GM21825 (cell line): ENCODE results near the gene SPRING1.
"Not testable (repeated sequence)": the region's sequence is repeated elsewhere in the genome, so short reads cannot be mapped to it uniquely, and the experiment has no call there.

Experiments used
- ATAC-seq: cut with Tn5 transposase; IDR thresholded peaks from one replicate; pipeline ENCODE4 v1.9.1; 2021; ENCODE audit warnings: mild to moderate bottlenecking, moderate library complexity; ENCODE audit not compliant: unreplicated experiment

Gene SPRING1

DNA sequence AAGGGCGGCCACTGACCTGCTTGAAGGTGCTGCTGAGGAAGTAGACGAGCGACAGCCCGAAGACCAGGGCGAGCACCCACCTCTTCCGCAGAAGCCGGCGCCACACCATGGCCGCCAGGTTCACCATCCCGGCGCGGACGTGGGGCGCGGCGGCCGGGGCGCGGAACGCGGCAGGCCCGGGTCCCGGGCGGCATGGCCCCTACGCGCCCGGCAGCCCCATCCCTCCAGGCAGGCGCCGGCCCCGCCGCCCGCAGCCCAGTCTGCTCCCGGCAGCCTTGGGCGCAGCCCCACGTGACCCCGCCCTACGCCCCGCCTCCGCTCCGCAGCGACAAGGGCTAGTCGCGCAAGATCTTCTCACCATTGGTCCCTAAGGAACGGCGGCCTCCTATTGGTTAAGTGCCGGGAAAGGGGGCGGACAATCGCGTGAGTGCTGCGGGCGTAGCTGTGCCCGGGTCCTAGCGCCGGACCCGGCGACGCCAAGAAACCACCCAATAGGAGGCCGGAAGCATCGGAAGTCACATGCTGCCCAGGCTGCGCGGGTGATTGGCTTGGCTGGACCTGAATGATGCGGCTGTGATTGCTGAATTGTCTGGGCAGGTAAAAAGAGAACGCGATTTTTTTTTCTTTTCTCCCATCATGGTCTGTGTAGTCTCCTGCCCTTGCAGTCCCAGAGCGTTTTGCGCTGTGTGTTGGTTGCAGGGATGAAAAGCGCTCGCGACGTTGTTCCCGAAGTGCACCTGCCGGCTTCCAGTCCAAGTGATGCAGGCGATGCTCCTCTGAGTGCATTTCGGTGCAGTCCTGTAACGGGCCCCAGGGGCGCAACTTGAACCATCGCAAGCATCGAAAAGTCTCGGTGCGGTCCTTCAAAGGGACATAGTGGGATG lies at the start of gene SPRING1, which contains the start of gene RNFT2:
Gene SPRING1 (minus strand): TSS at position 296 of the 884 bp plus-strand sequence. CDS start 169 bp downstream, at position 127.
Gene RNFT2 (plus strand): TSS at position 542 of the 884 bp plus-strand sequence. CDS start 2,183 bp downstream, outside the sequence.
- peak; percentile 95 for ATAC-seq

DNA sequence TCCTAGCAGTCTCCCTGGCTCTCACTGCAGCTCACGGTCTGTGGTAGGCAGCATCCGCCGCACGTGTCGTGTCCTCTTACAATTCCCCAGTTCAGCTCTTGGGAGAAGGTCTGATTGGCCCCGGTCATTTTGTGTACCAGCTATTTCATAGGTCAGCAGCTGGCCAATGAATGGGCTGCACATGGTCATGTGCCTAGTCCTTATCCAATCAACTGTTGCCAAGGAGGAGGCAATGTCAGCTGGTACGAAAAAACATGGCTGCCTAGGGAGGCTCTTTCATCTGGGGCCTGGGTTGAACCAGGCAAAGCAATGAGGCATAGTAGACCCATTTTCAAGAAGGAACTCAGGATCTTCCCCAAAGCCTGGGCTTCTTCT lies 46.4 kb upstream of the SPRING1 start:
- no peak for ATAC-seq

- ATAC-seq = no peak
Observed at GRCh38 chr12:116783525-116784237, 45.8 kb upstream of the SPRING1 start.

GRCh38 chr12:116780942-116781341 lies 43.1 kb upstream of the SPRING1 start:
- ATAC-seq = no peak

GRCh38 chr12:116779597-116779996 lies 41.7 kb upstream of the SPRING1 start:
- no peak for ATAC-seq

DNA sequence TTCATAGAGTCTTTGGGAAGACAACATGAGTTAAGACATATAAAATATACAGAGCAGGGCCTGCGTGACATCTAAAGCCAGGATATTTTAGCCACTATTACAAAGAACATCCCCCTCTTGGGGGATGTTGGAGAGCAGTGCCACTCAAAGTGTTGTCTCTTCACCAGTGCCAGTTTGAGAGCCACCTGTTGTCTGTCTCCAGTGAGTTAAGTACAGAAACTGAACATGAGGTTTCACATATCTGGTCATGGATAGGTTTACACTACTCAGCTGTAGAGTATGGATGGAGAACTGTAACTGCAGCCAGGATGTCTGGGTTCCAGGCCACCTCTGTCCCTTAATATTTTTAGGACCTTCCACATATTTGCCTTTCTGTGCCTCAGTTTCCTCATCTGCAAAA lies 39.4 kb upstream of the SPRING1 start:
- ATAC-seq = no peak

GRCh38 chr12:116774020-116774419 lies 36.2 kb upstream of the SPRING1 start:
- ATAC-seq = no peak

- no peak for ATAC-seq
Observed at GRCh38 chr12:116773276-116773731, 35.4 kb upstream of the SPRING1 start.

DNA sequence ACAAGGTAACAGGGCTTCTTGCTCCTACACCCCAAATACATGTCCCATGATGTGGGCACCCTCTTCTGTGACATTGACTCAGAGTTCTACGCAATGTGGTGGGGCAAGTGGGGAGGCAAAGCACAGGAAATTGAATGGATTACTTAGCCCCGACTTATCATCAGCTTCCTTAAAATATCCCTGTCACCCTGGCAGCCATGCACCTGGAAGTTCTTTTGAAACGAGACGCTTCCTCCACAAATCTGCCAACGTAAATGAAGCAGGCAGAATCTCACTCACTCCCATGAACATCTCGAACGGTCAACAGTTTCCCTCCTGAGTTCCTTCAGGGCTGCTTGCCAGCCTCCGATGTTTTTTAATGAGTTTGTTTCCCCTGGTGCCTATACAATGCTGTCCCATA lies 33.8 kb upstream of the SPRING1 start:
- no peak for ATAC-seq

GRCh38 chr12:116766746-116767145 lies 28.9 kb upstream of the SPRING1 start:
- no peak for ATAC-seq

DNA sequence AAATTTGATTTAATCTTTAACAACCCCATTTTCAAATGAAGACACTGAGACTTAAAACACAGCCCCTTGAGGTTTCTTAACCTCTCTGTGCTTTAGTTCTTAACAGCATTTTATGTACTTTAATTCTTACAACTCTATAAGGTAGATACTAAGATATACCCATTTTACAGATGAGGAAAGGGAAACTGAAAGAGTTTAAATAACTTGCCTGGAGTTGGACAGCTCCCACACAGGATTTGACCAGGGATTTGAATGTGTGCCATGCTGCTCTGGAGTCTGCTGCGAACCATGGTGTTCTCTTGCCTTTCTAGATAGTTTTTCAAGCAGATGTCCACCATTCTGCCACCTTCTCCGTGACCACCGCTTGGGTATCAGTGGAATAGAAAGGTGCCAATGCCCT lies 28.4 kb upstream of the SPRING1 start:
- ATAC-seq = no peak

DNA sequence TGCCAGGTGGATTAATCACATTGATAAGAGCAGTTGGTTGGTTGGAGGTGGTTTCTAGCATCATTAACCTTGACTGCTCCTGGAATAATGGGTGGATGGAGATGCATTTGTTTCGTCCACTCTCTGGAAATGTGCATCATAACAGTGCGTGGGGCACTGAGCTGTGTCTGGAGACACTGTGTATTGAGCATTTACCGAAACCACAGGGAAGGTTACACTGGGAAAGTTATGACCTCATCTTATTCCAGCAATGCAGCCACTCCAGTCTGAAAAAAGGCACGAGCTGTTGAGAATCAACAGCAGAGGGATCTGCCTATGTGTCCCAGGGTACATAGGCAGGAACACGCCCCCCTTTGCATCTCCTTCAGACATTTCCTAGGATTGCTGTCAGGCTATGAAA lies 27.4 kb upstream of the SPRING1 start:
- ATAC-seq = no peak

- no peak for ATAC-seq
Observed at GRCh38 chr12:116761499-116761898, 23.6 kb upstream of the SPRING1 start.

DNA sequence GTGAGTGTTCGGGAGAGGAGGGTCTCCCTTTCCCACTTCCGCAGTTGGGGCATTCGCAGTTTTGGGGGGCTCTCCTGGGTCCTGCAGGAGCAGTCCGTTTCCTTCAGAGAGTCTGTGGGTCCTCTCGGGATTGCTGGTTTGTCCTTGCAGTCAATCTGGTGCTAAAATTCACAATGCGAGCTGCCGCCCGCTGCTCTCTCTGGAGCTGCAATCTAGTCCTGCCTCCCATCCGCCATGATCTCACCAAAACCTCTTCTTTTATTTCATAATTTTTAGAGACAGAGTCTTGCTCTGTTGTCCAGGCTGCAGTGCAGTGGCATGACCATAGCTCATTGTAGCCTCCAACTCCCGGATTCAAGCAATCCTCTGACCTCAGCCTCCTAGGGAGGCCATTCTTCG lies 22.8 kb upstream of the SPRING1 start:
- no peak for ATAC-seq

GRCh38 chr12:116759783-116760621 lies 22.1 kb upstream of the SPRING1 start:
- ATAC-seq = no peak

DNA sequence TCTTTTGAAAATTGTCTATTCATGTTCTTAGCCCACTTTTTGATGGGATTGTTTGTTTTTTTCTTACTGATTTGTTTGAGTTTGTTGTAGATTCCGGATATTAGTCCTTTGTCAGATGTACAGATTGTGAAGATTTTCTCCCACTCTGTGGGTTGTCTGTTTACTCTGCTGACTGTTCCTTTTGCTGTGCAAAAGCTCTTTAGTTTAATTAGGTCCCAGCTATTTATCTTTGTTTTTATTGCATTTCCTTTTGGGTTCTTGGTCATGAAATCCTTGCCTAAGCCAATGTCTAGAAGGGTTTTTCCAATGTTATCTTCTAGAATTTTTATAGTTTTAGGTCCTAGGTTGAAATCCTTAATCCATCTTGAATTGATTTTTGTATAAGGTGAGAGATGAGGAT lies 16.9 kb upstream of the SPRING1 start:
- ATAC-seq = not testable (repeated sequence)

DNA sequence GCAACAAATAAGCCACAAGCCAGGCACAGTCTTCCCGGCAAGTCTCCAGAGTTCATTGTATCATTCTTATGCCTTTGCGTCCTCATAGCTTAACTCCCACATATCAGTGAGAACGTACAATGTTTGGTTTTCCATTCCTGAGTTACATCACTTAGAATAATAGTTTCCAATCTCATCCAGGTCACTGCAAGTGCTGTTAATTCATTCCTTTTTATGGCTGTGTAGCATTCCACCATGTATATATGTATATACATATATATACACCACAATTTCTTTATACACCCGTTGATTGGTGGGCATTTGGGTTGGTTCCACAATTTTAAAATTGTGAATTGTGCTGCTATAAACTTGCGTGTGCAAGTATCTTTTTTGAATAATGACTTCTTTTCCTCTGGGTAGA lies 16.2 kb upstream of the SPRING1 start:
- ATAC-seq = not testable (repeated sequence)

DNA sequence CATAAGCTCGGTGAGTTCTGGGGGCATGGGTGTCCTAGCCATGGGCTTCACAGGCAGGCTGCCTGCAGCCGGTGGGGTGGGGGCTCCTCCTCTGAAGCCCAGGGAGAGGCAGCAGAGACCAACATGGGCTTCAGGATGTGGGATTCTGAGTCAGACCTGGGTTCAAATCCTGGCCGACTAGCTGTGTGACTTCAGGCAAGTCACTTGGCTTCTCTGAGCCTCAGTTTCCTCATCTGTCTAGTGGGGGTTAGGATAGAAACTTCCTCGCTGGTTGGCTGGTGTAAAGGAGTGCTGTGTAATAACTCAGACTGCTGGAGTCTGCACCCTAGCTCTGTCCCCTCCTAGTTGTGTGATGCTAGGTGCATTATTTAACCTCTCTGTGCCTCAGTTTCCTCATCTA lies 12.4 kb upstream of the SPRING1 start:
- ATAC-seq = no peak

GRCh38 chr12:116749884-116750283 lies 12.0 kb upstream of the SPRING1 start:
- ATAC-seq = no peak

DNA sequence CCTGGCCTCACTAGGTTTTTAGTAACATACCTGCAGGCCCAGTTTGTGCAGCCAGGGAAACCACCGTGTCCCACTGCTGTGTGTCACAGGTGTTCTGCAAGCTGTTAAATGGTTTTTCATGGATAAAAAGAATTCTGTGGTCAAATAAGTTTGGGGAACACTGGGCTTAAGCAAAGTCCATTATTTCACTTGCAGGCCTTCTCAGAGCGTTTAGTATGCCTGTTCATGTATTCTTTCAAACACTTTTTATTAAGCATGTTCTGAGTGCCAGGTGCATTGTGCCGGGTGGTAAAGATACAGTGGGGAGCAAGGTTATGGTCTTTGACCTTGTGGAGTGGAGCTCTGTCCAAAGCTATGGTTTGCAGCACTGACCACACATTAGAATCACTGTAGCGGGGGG lies 7.7 kb upstream of the SPRING1 start:
- no peak for ATAC-seq

DNA sequence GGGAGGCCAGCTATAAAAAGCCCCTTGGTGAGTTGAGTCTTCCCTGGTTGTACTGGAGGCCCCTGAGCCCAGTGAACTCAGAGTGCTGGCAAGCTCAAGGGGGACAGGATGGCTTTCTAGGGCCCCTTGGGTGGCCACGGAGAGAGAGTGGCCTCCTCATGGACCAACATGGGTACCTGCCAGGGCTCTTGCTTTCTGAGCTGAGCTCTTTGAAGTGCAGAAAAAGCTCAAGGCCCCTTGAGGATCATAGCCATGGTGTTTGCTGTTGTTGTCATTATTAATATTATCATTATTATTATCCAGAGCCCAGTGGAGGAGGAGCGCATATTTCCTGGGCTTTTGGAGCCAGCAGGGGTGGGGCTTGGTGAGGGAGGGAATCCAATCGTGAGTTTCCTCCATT lies 6.9 kb upstream of the SPRING1 start:
- ATAC-seq = no peak
